HTERT RPE-1 (cell line): ENCODE measurements around the gene CMKLR1.

ENCODE experiments used
- in situ Hi-C: fragments of 300-500 bp; cut with MboI; formaldehyde crosslinking; loops from 4 replicates; pipeline ENCODE4 v1.14.3; 2020; ENCODE audit warnings: low sequenced_read_pairs

CMKLR1 gene

DNA sequence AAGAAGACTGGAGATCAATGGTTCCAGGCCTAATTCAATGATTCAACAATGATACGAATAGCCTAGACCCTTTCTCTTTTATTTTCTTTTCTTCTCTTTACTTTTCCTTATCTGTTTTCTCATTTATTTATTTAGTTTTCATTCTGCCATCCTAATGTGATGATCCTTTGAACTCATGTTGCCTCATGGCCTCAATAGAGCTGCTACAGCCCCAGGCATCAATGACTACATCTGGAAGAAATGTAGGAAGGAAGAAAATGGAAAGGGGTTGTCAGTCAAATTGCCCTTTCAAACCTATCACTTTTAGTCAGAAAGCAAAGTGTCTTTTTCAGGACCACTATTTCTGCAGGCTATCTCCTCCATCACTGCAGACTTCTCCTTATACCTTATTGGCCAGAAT, 69.9 kb downstream of the CMKLR1 start:
- in situ Hi-C loops, result no loop called here

- in situ Hi-C loops, result no loop called here
Measured at GRCh38 chr12:108268397-108268796, 70.7 kb downstream of the CMKLR1 start.

DNA sequence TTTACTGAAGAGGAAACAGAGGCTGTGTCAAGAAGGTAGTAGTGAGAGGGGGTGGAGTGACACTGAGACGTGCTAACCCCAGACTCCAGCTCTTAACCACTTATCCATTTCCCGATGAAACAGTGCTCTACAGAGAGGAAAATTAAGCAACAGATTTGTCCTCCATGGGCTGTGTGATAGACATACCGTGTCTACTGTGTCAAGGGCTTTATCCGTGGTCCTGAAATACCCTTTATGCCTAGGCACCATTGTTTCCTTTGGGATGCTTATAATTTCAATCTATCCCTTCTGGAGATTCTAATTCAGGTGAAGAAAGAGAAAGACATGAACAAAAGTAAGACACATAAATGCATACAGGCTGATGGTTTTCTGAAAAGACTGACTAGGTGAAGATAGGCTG, 71.7 kb downstream of the CMKLR1 start:
- in situ Hi-C loops, result no loop called here

- in situ Hi-C loops, result no loop called here
Measured at GRCh38 chr12:108266131-108266530, 73.0 kb downstream of the CMKLR1 start.

GRCh38 chr12:108265505-108265904, 73.6 kb downstream of the CMKLR1 start:
- in situ Hi-C loops, result no loop called here

DNA sequence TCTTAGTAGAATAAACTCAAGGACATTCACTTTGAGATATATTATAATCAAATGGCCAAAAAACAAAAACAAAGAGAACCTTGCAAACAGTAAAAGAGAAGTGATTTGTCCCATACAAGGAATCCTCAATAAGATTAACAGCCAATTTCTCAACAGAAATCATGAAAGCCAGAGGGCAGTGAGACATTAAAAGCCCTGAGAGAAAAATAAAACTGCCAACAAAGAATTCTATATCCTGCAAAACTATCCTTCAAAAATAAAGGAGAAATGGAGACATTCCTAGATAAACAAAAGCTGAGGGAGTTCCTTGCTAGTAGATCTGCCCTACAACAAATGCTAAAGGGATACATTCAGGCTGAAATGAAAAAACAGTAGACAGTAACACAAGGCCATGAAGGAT, 78.1 kb downstream of the CMKLR1 start:
- in situ Hi-C loops, result no loop called here

DNA sequence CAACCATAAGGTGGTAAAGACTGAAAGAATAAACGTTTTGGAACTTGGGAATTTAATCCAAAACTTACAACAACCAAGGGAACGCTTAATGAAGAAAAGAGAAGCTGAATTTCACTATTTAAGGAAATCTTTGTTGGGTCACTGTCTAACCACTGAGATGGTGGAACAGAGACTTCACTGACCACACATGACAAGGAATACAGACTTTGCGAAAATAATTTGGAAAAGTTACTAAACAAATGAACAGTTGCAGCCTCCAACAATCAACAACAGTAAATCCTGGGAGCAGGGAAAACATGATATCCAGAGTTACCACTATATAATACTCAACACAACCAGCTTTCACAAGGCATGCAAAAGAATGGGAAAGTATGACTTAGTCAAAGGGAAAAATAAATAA, 79.1 kb downstream of the CMKLR1 start:
- in situ Hi-C loops, result no loop called here

DNA sequence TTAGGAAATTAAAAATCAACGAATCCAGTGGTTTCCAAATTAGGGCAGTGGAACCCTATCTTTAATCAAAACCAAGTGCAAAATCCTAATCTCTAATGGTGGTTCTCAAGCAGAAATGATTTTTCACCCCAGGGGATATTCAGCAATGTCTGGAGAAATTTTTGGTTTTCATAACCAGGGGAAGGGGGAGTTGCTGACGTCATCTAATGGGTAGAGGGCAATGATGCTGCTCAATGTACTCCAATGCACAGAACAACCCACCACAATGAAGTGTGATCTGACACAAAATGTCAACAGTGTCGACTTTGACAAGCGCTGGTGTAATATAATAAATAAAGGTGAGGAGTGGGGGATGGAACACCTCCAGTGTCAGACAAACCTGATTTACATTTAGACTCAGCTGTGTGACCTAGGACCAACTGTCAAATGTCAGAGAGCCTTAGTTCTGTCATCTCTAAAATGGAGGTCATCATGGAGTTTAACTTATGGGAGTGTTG, 81.5 kb downstream of the CMKLR1 start:
- in situ Hi-C loops, result no loop called here

DNA sequence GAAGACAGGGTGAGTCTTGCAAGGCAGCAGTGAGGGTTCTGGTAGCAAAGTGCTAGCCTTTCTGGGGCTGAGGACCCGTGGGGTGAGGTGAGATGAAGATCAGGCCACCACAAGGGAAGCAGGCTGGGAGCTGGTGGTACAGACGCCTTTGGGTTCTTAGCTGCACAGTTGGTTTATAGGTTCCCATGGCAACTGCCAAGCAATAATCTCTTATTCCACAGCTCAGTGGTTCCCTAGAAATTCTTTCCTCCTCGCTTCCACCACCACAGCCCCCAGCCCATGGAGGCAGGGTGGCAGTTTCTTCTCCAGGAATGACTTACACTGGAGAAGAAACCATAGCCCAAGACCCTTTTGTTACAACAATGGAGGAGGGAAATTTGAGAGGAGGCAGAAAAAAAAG, 82.1 kb downstream of the CMKLR1 start:
- in situ Hi-C loops, result no loop called here

- in situ Hi-C loops, result no loop called here
Measured at GRCh38 chr12:108255252-108255602, 83.9 kb downstream of the CMKLR1 start.

- in situ Hi-C loops, result no loop called here
Measured at GRCh38 chr12:108254517-108255251, 84.4 kb downstream of the CMKLR1 start.

DNA sequence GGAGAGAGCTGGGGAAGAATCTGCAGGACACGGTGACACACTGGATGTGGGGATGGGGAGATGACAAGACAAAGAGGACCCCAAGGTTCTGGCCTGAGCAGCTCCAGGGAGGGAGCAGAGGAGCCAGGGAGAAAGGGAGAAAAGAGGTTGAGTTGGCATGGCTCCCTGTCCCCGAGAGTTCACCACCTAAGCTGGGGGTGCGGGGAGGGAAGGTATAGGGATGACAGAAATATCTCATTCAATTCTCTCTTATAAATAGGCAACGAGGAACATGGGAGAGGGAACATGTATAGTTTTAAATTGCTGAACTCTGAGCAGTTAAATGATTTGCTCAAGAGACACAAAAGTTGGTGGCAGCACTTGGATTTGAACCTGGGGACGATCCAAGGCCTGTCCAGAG, 85.1 kb downstream of the CMKLR1 start:
- in situ Hi-C loops, result no loop called here

- in situ Hi-C loops, result no loop called here
Measured at GRCh38 chr12:108253540-108253939, 85.6 kb downstream of the CMKLR1 start.

DNA sequence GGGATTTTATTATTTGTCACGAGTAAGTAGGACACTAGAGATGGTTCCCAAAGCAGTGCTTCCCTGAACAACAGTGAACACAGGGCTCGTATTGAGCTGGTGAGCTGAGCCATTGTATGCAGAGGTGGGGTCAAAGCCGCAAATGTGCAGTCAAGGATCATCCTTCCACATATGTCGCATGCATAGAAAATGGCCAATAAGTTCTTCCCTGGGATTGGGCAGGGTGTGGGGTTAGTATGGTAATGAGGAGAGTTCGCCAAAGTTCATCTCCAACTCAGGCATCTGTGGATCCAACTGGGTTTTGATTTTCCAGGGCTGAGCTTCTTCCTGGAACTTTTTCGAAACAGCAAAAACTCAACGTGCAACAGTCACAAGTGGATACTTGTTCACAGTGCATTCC, 86.6 kb downstream of the CMKLR1 start:
- in situ Hi-C loops, result no loop called here

DNA sequence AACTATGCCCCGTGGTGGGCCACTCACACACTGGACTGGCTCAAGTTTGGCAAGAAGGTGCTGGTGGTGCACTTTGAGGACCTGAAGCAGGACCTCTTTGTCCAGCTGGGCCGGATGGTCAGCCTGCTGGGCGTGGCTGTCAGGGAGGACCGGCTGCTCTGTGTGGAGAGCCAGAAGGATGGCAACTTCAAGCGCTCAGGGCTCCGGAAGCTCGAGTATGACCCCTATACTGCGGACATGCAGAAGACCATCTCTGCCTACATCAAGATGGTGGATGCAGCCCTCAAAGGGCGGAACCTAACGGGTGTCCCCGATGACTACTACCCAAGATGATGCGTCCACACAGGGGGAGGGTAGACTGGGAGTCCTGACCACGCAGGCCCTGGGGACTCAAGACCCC, 91.1 kb downstream of the CMKLR1 start:
- in situ Hi-C loops, result no loop called here

DNA sequence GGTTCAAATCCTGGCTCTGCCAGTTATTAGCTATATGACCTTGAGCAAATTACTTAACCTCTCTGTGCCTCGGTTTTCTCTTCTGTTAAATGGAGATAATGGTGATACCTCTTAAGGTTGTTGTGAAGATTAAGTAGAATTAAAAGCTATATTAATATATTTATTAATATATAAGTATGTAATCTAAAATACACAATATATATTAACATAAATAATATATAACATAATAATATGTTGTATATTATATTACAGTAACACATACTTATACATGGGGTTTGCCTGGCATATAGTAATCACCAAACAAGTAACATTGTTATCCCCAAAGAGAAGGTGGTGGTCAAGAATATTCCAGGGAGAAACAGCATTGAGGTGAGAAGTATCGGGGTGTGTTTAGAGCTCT, 92.0 kb downstream of the CMKLR1 start:
- in situ Hi-C loops, result no loop called here

- in situ Hi-C loops, result no loop called here
Measured at GRCh38 chr12:108241986-108242703, 97.0 kb downstream of the CMKLR1 start.

GRCh38 chr12:108240928-108241327, 98.2 kb downstream of the CMKLR1 start:
- in situ Hi-C loops, result no loop called here

DNA sequence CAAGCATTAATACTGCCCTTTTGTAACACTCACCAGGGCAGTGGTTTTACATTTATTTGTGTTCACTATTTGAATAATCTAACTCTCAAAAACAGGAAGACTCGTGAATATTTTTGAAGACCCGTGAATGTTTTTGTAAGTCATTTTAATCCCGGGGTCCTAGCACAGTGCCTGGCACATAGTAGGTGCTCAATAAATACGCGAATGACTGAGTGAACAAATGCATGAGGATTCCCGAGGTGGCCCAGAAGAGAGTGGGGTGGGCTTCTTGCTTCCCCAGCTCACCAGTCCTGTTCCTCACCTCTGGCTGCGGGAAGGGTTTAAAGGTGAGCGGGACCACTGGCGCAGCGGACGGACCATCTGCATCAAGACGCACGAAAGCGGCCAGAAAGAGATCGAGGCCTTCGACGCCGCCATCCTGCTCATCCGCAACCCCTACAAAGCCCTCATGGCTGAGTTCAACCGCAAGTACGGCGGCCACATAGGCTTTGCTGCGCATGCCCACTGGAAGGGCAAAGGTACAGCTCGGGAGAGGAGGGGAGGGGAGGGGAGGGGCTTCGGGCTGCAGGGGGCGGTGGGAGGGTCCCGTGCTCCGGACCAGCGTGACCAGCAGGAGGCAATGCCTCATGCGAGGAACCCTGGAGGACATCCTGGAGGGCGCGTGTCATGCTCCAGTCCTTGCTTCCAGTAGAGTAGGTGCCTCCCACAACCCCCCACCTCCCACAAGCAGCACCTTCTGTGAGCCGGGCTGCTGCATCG, 98.9 kb downstream of the CMKLR1 start:
- in situ Hi-C loops, result no loop called here

GRCh38 chr12:108239378-108239777, 99.7 kb downstream of the CMKLR1 start:
- in situ Hi-C loops, result no loop called here

- in situ Hi-C loops, result no loop called here
Measured at GRCh38 chr12:108238474-108238873, 100.6 kb downstream of the CMKLR1 start.
